Endothelial cell of umbilical vein (primary cell): ENCODE data around the gene ZBTB7B. TPM values are rescaled to one million over a fixed set of nuclear protein-coding genes. Genes with fewer than 3 reads are reported as not detected.

Experiments used
- BruUV-seq: library from RNA; stranded (reverse); fragments of 400-500 nt; replicated peaks from 2 replicates; lab custom pipeline; 2021; lab: Mats Ljungman, UMichigan
- CTCF ChIA-PET: fragments of 300-600, 350-600 bp; sonication (Branson Sonifier 250); formaldehyde crosslinking; loops from one replicate; lab custom pipeline; 2021; ENCODE audit warnings: antibody characterized with exemption, inconsistent platforms; lab: Charles Lee
- POLR2A ChIA-PET: fragments of 300-600, 350-600 bp; sonication (Branson Sonifier 250); formaldehyde crosslinking; loops from one replicate; lab custom pipeline; 2021; ENCODE audit warnings: antibody characterized with exemption, inconsistent platforms; lab: Charles Lee
- DNase-seq: peaks from one replicate; pipeline ENCODE4 v3.0.0-alpha.2; 2011; ENCODE audit warnings: low read depth, low spot score
- FAIRE-seq: peaks from 2 replicates; lab custom pipeline; 2011; peaks lifted over from hg19 to GRCh38; lab: Jason Lieb, UNC
- H2AFZ ChIP-seq: 2 replicates; pipeline ENCODE4 v1.6.0; 2012; ENCODE audit warnings: low read depth, low read length, control low read depth, inconsistent platforms
- H3K27ac ChIP-seq: 2 replicates; pipeline ENCODE4 v1.5.1; 2011; ENCODE audit warnings: low read depth, mild to moderate bottlenecking, control low read depth, low read length, moderate library complexity; ENCODE audit not compliant: insufficient read depth
- H3K27me3 ChIP-seq, 2 experiments: 2 replicates each; pipeline versions ENCODE4 v1.6.0 to v1.6.1; 2011; ENCODE audit warnings: low read length in 2 of 2, mixed read lengths in 1 of 2; ENCODE audit not compliant: control insufficient read depth in 2 of 2, insufficient read depth in 2 of 2
- H3K36me3 ChIP-seq, 2 experiments: 2 replicates in 1 of 2; 3 replicates in 1 of 2; pipeline ENCODE4 v1.5.1; 2011; ENCODE audit warnings: low read length in 2 of 2, mild to moderate bottlenecking in 1 of 2, moderate library complexity in 1 of 2; ENCODE audit not compliant: control insufficient read depth in 2 of 2, insufficient read depth in 2 of 2; ENCODE audit errors: extremely low read depth in 1 of 2
- H3K4me1 ChIP-seq: 3 replicates; pipeline ENCODE4 v1.5.1; 2011; ENCODE audit warnings: mild to moderate bottlenecking, low read length; ENCODE audit not compliant: control insufficient read depth, insufficient read depth; ENCODE audit errors: extremely low read depth
- H3K4me2 ChIP-seq: 2 replicates; pipeline ENCODE4 v1.6.1; 2011; ENCODE audit warnings: low read length, control low read depth, mixed read lengths; ENCODE audit not compliant: insufficient read depth
- H3K4me3 ChIP-seq, 3 experiments: fragments of 200-600 bp in 1 of 3; sonication (generic), shearing (Covaris generic) in 1 of 3; replicated peaks in 1 of 3; 2 replicates each; pipeline ENCODE4 v1.5.1; 2011 to 2016; ENCODE audit warnings: control low read depth in 3 of 3, low read length in 3 of 3, mild to moderate bottlenecking in 2 of 3, inconsistent platforms in 1 of 3, low read depth in 1 of 3, moderate library complexity in 1 of 3; ENCODE audit not compliant: insufficient read depth in 1 of 3
- H3K79me2 ChIP-seq: 2 replicates; pipeline ENCODE4 v1.6.0; 2012; ENCODE audit warnings: low read length, inconsistent platforms; ENCODE audit not compliant: control insufficient read depth, insufficient read depth
- H3K9ac ChIP-seq: replicated peaks from 2 replicates; pipeline ENCODE3; 2011; ENCODE audit warnings: low read length, control low read depth; ENCODE audit not compliant: insufficient read depth; ENCODE audit errors: extremely low read depth
- H3K9me1 ChIP-seq: replicated peaks from 3 replicates; pipeline ENCODE4 v1.6.0; 2011; ENCODE audit warnings: mild to moderate bottlenecking, low read length; ENCODE audit not compliant: control insufficient read depth, insufficient read depth; ENCODE audit errors: extremely low read depth
- H3K9me3 ChIP-seq: replicated peaks from 2 replicates; pipeline ENCODE4 v1.5.1; 2012; ENCODE audit warnings: low read length, inconsistent platforms; ENCODE audit not compliant: control insufficient read depth, insufficient read depth
- H4K20me1 ChIP-seq: replicated peaks from 2 replicates; pipeline ENCODE3; 2011; ENCODE audit warnings: mild to moderate bottlenecking, low read length; ENCODE audit not compliant: control insufficient read depth, insufficient read depth; ENCODE audit errors: extremely low read depth
- EZH2 ChIP-seq: IDR thresholded peaks from 2 replicates; pipeline ENCODE4 v1.6.1; 2012; ENCODE audit warnings: borderline replicate concordance, low read depth, mild to moderate bottlenecking, moderate library complexity, low read length, inconsistent platforms; ENCODE audit not compliant: severe bottlenecking
- FOS ChIP-seq: IDR thresholded peaks from 2 replicates; pipeline ENCODE4 v1.6.1; 2011; ENCODE audit warnings: mild to moderate bottlenecking, low read length, moderate library complexity, borderline replicate concordance; ENCODE audit not compliant: insufficient read depth
- GATA2 ChIP-seq: IDR thresholded peaks from 2 replicates; pipeline ENCODE4 v1.7.0; 2011; ENCODE audit warnings: low read depth, mild to moderate bottlenecking, moderate library complexity, mixed read lengths, low read length; ENCODE audit not compliant: insufficient read length, insufficient read depth
- JUN ChIP-seq: IDR thresholded peaks from 2 replicates; pipeline ENCODE4 v1.6.1; 2011; ENCODE audit warnings: borderline replicate concordance, low read depth; ENCODE audit not compliant: insufficient read length, insufficient read depth
- MYC ChIP-seq: IDR thresholded peaks from one replicate; pipeline ENCODE4 v1.6.1; 2011; ENCODE audit warnings: mild to moderate bottlenecking, low read depth, low read length
- POLR2A ChIP-seq: IDR thresholded peaks from 2 replicates; pipeline ENCODE4 v1.6.1; 2012; ENCODE audit warnings: low read depth, mild to moderate bottlenecking, control low read depth, low read length
- POLR2AphosphoS5 ChIP-seq: IDR thresholded peaks from 2 replicates; pipeline ENCODE4 v1.6.1; 2012; ENCODE audit warnings: low read depth, mild to moderate bottlenecking, control low read depth, low read length, moderate library complexity; ENCODE audit not compliant: insufficient read depth
- dilution Hi-C: fragments of 300-500 bp; cut with MboI; formaldehyde crosslinking; loops from one replicate; pipeline ENCODE4 v1.15.0; 2019; ENCODE audit warnings: low sequenced_read_pairs; ENCODE audit not compliant: extremely low pct_ligation_motif_present
- intact Hi-C: fragments of 100-400 bp; cut with micrococcal nuclease; formaldehyde crosslinking; loops from one replicate; pipeline ENCODE4 v1.10.0; 2022
- polyA plus RNA-seq, 4 experiments: library from polyadenylated mRNA; depleted of rRNA in 3 of 4; stranded (reverse) in 3 of 4; unstranded in 1 of 4; fragments of >200 nt; gene quantifications; 2 replicates each; pipeline versions ENCODE4 v1.2.1 to v1.2.3, GENCODE V29; 2011 to 2012; ENCODE audit warnings: missing spikeins in 1 of 4
- total RNA-seq: library from RNA; stranded (reverse); gene quantifications from 2 replicates; pipeline ENCODE4 v1.2.3, GENCODE V29; 2021
- TF ChIP-seq, protein P1 (sequence below): IDR thresholded peaks from 2 replicates; pipeline ENCODE4 v1.6.1; 2011; ENCODE audit not compliant: insufficient read depth, insufficient read length
- TF ChIP-seq, protein P2 (sequence below), 2 donors: IDR thresholded peaks; 1 replicate in 1 of 2; 2 replicates in 1 of 2; pipeline ENCODE4 v1.5.1; 2011; ENCODE audit warnings: low read length in 2 of 2, mild to moderate bottlenecking in 2 of 2, moderate library complexity in 2 of 2, control low read depth in 1 of 2, inconsistent platforms in 1 of 2, low read depth in 1 of 2; ENCODE audit not compliant: insufficient read depth in 1 of 2; ENCODE audit errors: extremely low read depth in 1 of 2

ZBTB7B gene
- total and polyA plus RNA-seq, 2 donors (not counting 3 experiments of a cell fraction or from before 2014, with no cell fraction given): 20.0 to 26.2 TPM

DNA sequence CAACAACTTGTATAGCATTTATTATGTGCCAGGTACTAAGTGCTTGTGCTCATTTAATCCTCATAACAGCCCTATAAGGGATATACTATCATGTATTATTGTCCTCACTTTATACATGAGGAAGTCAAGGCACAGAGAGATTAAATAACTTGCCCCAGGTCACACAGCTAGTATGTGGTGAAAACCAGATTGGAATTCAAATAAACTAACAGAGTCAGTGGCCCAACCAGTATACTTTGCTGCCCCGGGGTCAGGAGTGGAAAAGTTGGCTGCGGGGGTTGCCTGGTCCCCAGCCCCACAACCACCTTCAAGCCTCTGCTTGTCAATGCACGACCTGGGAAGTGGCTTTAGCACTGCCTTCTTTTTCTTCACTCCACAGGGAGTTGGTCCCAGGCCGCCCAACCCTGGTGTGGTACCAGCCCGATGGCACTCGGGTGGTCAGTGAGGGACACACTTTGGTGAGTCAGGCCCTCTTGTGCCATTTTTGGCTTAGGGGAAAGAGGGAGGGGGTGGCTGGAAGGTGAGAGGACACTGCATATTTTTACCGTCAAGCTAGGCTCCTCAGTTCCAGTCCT, 51.0 kb downstream of the ZBTB7B start:
- Histone ChIP-seq H3K36me3 (peaks cover 9 to 35% of the 10 kb centered on the region in 2 experiments), H3K4me2 (peak overlapping the region; percentile 1), H3K27me3 (no peaks in the 10 kb centered on the region), H3K79me2 (peaks cover 21% of the 10 kb centered on the region), H3K4me3 (no peak overlapping the region), H4K20me1 (no peaks in the 10 kb centered on the region), H3K27ac (peak overlapping the region; percentile 34), H2AFZ (no peak overlapping the region), H3K9me3 (no peaks in the 10 kb centered on the region), H3K9ac (no peak overlapping the region), H3K9me1 (no peaks in the 10 kb centered on the region), H3K4me1 (peaks cover 24% of the 10 kb centered on the region)
- DNase-seq (no peak), FAIRE-seq (no peak)
- dilution Hi-C loops: no loop called here
- intact Hi-C loops: no loop called here
- POLR2A ChIA-PET: interaction anchor here (0.6 kb wide), 1 partner anchor 60 kb away, joined by 4 read pairs; no protein-coding TSS in a partner anchor
- BruUV-seq: no TSS peak
- CTCF ChIA-PET: interaction anchor here (0.6 to 6.1 kb wide), 8 partner anchors 7 to 1883 kb away, joined by 3 to 59 read pairs (median 8); partner anchors contain the start of genes KRTCAP2 and PYGO2
- TF ChIP-seq, protein P1, sequence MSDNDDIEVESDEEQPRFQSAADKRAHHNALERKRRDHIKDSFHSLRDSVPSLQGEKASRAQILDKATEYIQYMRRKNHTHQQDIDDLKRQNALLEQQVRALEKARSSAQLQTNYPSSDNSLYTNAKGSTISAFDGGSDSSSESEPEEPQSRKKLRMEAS: no peak
- TF ChIP-seq GATA2: no peak
- TF ChIP-seq JUN: no peak
- TF ChIP-seq POLR2A: no peak
- no peak for TF ChIP-seq MYC
- TF ChIP-seq POLR2AphosphoS5: no peak
- TF ChIP-seq, protein P2, sequence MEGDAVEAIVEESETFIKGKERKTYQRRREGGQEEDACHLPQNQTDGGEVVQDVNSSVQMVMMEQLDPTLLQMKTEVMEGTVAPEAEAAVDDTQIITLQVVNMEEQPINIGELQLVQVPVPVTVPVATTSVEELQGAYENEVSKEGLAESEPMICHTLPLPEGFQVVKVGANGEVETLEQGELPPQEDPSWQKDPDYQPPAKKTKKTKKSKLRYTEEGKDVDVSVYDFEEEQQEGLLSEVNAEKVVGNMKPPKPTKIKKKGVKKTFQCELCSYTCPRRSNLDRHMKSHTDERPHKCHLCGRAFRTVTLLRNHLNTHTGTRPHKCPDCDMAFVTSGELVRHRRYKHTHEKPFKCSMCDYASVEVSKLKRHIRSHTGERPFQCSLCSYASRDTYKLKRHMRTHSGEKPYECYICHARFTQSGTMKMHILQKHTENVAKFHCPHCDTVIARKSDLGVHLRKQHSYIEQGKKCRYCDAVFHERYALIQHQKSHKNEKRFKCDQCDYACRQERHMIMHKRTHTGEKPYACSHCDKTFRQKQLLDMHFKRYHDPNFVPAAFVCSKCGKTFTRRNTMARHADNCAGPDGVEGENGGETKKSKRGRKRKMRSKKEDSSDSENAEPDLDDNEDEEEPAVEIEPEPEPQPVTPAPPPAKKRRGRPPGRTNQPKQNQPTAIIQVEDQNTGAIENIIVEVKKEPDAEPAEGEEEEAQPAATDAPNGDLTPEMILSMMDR (IDR thresholded peaks at IDR 0.05; ENCODE audit: extremely low read depth in 1 of 2, insufficient read depth in 1 of 2, low read depth in 1 of 2, low read length in 2 of 2): no peak
- TF ChIP-seq EZH2: no peak
- TF ChIP-seq FOS: no peak
